HCT116 (cell line): ENCODE measurements around the gene ELF1. TPM values are rescaled to one million over a fixed set of nuclear protein-coding genes. Genes with fewer than 3 reads are reported as not detected.

Source experiments
- ATAC-seq: fragments of 200-7000 bp; cut with Tn5 transposase; 2 replicates; pipeline ENCODE4 v1.9.1; 2020; ENCODE audit warnings: mild to moderate bottlenecking, moderate library complexity
- BruUV-seq: library from RNA; stranded (reverse); fragments of 400-500 nt; replicated peaks from 2 replicates; lab custom pipeline; 2021; lab: Mats Ljungman, UMichigan
- CTCF ChIA-PET: fragments of 300-600 bp; sonication (Branson Sonifier 250); formaldehyde crosslinking; loops from one replicate; lab custom pipeline; 2021; ENCODE audit warnings: antibody characterized with exemption; lab: Charles Lee
- POLR2A ChIA-PET: fragments of 300-600, 350-600 bp; sonication (Branson Sonifier 250); formaldehyde crosslinking; loops from one replicate; lab custom pipeline; 2021; ENCODE audit warnings: antibody characterized with exemption; lab: Charles Lee
- RAD21 ChIA-PET, 2 experiments: fragments of 300-600 bp; sonication (Branson Sonifier 250); formaldehyde crosslinking; loops; one replicate each; lab custom pipeline; 2023; ENCODE audit warnings: low total read pairs in 2 of 2; ENCODE audit not compliant: uncharacterized antibody in 2 of 2, unreplicated experiment in 2 of 2, low non-redundant PET in 1 of 2; lab: Charles Lee
- DNase-seq: peaks from one replicate; pipeline ENCODE4 v3.0.0-alpha.2; 2010; ENCODE audit warnings: low read depth, low spot score
- H2AFZ ChIP-seq: fragments of 200-600 bp; shearing (Covaris generic), sonication (generic); 2 replicates; pipeline ENCODE4 v1.6.1; 2017; ENCODE audit warnings: low read depth, mixed run types, mixed read lengths, antibody characterized with exemption, low read length; ENCODE audit not compliant: poor library complexity, severe bottlenecking
- H3K27ac ChIP-seq: 2 replicates; pipeline ENCODE4 v1.5.1; 2012; ENCODE audit warnings: low read depth, low read length
- H3K27me3 ChIP-seq: fragments of 200-600 bp; sonication (generic); 2 replicates; pipeline ENCODE4 v1.6.1; 2016; ENCODE audit warnings: mixed run types, low read length, mixed read lengths; ENCODE audit not compliant: insufficient read depth
- H3K36me3 ChIP-seq, 2 experiments: fragments of 200-500 bp in 1 of 2; fragments of 200-600 bp in 1 of 2; sonication (Bioruptor generic) in 1 of 2; sonication (generic) in 1 of 2; 2 replicates each; pipeline versions ENCODE4 v1.5.1 to v1.6.1; 2014 to 2016; ENCODE audit warnings: low read length in 2 of 2, inconsistent platforms in 1 of 2, mixed read lengths in 1 of 2, mixed run types in 1 of 2; ENCODE audit not compliant: insufficient read depth in 2 of 2, control insufficient read depth in 1 of 2
- H3K4me1 ChIP-seq, 2 experiments: fragments of 200-600 bp in 1 of 2; sonication (generic) in 1 of 2; 2 replicates each; pipeline versions ENCODE4 v1.5.1 to v1.6.1; 2012 to 2017; ENCODE audit warnings: low read length in 2 of 2, inconsistent platforms in 1 of 2, mild to moderate bottlenecking in 1 of 2, mixed read lengths in 1 of 2, mixed run types in 1 of 2, moderate library complexity in 1 of 2; ENCODE audit not compliant: insufficient read depth in 2 of 2, control insufficient read depth in 1 of 2
- H3K4me2 ChIP-seq: fragments of 200-600 bp; sonication (generic); 2 replicates; pipeline ENCODE4 v1.6.1; 2017; ENCODE audit warnings: mixed run types, low read length, mixed read lengths
- H3K4me3 ChIP-seq, 2 experiments: fragments of 200-600 bp in 1 of 2; sonication (generic) in 1 of 2; replicated peaks in 1 of 2; 2 replicates each; pipeline ENCODE4 v1.5.1; 2011 to 2016; ENCODE audit warnings: low read length in 2 of 2, control low read depth in 1 of 2, low read depth in 1 of 2, mild to moderate bottlenecking in 1 of 2, mixed read lengths in 1 of 2, mixed run types in 1 of 2
- H3K79me2 ChIP-seq: fragments of 200-600 bp; sonication (generic); 2 replicates; pipeline ENCODE4 v1.6.1; 2017; ENCODE audit warnings: mild to moderate bottlenecking, mixed run types, low read length, moderate library complexity, mixed read lengths; ENCODE audit not compliant: insufficient read depth
- H3K9ac ChIP-seq: fragments of 200-600 bp; sonication (generic); 2 replicates; pipeline ENCODE4 v1.6.1; 2016; ENCODE audit warnings: low read length, mixed read lengths
- H3K9me2 ChIP-seq: fragments of 200-600 bp; sonication (generic), shearing (Covaris generic); 2 replicates; pipeline ENCODE4 v1.6.1; 2017; ENCODE audit warnings: mixed run types, mild to moderate bottlenecking, moderate library complexity; ENCODE audit not compliant: insufficient read depth
- H3K9me3 ChIP-seq, 2 experiments: fragments of 200-500 bp in 1 of 2; fragments of 200-600 bp in 1 of 2; sonication (Bioruptor generic) in 1 of 2; sonication (generic) in 1 of 2; 2 replicates each; pipeline ENCODE4 v1.6.1; 2014 to 2017; ENCODE audit warnings: low read length in 2 of 2, mixed read lengths in 2 of 2, inconsistent platforms in 1 of 2, low read depth in 1 of 2, mild to moderate bottlenecking in 1 of 2, mixed run types in 1 of 2, moderate library complexity in 1 of 2; ENCODE audit not compliant: control insufficient read depth in 1 of 2, insufficient read depth in 1 of 2
- H4K20me1 ChIP-seq: fragments of 200-600 bp; sonication (generic), shearing (Covaris generic); 2 replicates; pipeline ENCODE4 v1.6.1; 2017; ENCODE audit warnings: mixed run types, mild to moderate bottlenecking, moderate library complexity; ENCODE audit not compliant: insufficient read depth
- CTCF ChIP-seq, 3 experiments: fragments of 200-600 bp in 1 of 3; sonication (generic) in 1 of 3; IDR thresholded peaks in 2 of 3; conservative IDR thresholded peaks in 1 of 3; 2 replicates each; pipeline ENCODE4 v1.5.1; 2012 to 2017; ENCODE audit warnings: low read depth in 2 of 3, low read length in 2 of 3, antibody characterized with exemption in 1 of 3, borderline replicate concordance in 1 of 3, control low read depth in 1 of 3, mild to moderate bottlenecking in 1 of 3, mixed read lengths in 1 of 3, mixed run types in 1 of 3, moderate library complexity in 1 of 3; ENCODE audit not compliant: insufficient read depth in 1 of 3
- EGR1 ChIP-seq: IDR thresholded peaks from 2 replicates; pipeline ENCODE4 v1.6.1; 2012; ENCODE audit warnings: low read depth
- ELF1 ChIP-seq: IDR thresholded peaks from 2 replicates; pipeline ENCODE4 v1.6.1; 2012; ENCODE audit warnings: low read depth, borderline replicate concordance
- EZH2phosphoT487 ChIP-seq: fragments of 200-600 bp; IDR thresholded peaks from 2 replicates; pipeline ENCODE4 v1.6.1; 2018; ENCODE audit warnings: antibody characterized with exemption, borderline replicate concordance
- MAX ChIP-seq: IDR thresholded peaks from 2 replicates; pipeline ENCODE4 v1.6.1; 2012
- POLR2A ChIP-seq: IDR thresholded peaks from 2 replicates; pipeline ENCODE4 v1.7.0; 2011; ENCODE audit warnings: borderline replicate concordance; ENCODE audit not compliant: insufficient read depth, insufficient read length; ENCODE audit errors: extremely low read depth
- REST ChIP-seq: IDR thresholded peaks from 2 replicates; pipeline ENCODE4 v1.6.1; 2012; ENCODE audit warnings: low read depth
- SIN3A ChIP-seq: IDR thresholded peaks from 2 replicates; pipeline ENCODE4 v1.6.1; 2012; ENCODE audit warnings: low read depth
- SP1 ChIP-seq: IDR thresholded peaks from 2 replicates; pipeline ENCODE4 v1.6.1; 2012; ENCODE audit warnings: low read depth
- SRF ChIP-seq: IDR thresholded peaks from 2 replicates; pipeline ENCODE4 v1.6.1; 2012; ENCODE audit warnings: low read depth
- YY1 ChIP-seq: IDR thresholded peaks from 2 replicates; pipeline ENCODE4 v1.6.1; 2011; ENCODE audit warnings: low read length, low read depth, moderate library complexity, mild to moderate bottlenecking; ENCODE audit not compliant: insufficient replicate concordance; ENCODE audit errors: extremely low read depth
- ZNF274 ChIP-seq: fragments of 200-500 bp; sonication (Bioruptor generic); IDR thresholded peaks from 2 replicates; pipeline ENCODE4 v1.6.1; 2014; ENCODE audit warnings: mild to moderate bottlenecking, low read depth, low read length, inconsistent platforms
- intact Hi-C: fragments of 100-400 bp; cut with micrococcal nuclease; formaldehyde crosslinking; loops from 2 replicates; pipeline ENCODE4 v1.10.0; 2022
- total RNA-seq: library from RNA; stranded (reverse); gene quantifications from one replicate; pipeline ENCODE4 v1.2.1, GENCODE V29; 2021; ENCODE audit not compliant: unreplicated experiment

ELF1 gene
- total RNA-seq, 1 experiment from 2014 or later, result 30.0 TPM

- ChIA-PET RAD21 (no interaction called here), POLR2A (no interaction called here), CTCF (no interaction called here)
- Histone ChIP-seq H3K9me3 (no peaks in the 10 kb centered on the region), H3K79me2 (peaks cover 3% of the 10 kb centered on the region; the same call in 1 of the 2 replicates), H3K27me3 (no peaks in the 10 kb centered on the region), H3K4me1 (no peaks in the 10 kb centered on the region), H3K4me2 (no peak overlapping the region), H3K9me2 (no peaks in the 10 kb centered on the region), H3K36me3 (peaks cover 5 to 8% of the 10 kb centered on the region in 2 experiments; a peak in 2 of 4 replicates), H3K9ac (no peak overlapping the region), H3K4me3 (no peak overlapping the region), H2AFZ (no peak overlapping the region), H3K27ac (no peak overlapping the region), H4K20me1 (no peaks in the 10 kb centered on the region)
- BruUV-seq, result no TSS peak
- ATAC-seq (no peak), DNase-seq (no peak)
- TF ChIP-seq REST, result no peak
- no peak for TF ChIP-seq ELF1
- TF ChIP-seq YY1, result no peak
- TF ChIP-seq SRF, result no peak
- no peak for TF ChIP-seq CTCF (IDR thresholded peaks at IDR 0.05 in 2 of 3, conservative IDR thresholded peaks at IDR 0.05 in 1 of 3; ENCODE audit: borderline replicate concordance in 1 of 3, insufficient read depth in 1 of 3, low read depth in 2 of 3, low read length in 2 of 3)
- no peak for TF ChIP-seq EZH2phosphoT487
- TF ChIP-seq SIN3A, result no peak
- TF ChIP-seq POLR2A, result no peak
- no peak for TF ChIP-seq EGR1
- no peak for TF ChIP-seq SP1
- TF ChIP-seq MAX, result no peak
- TF ChIP-seq ZNF274, result no peak
- intact Hi-C loops, result no loop called here
These were observed 77.5 kb downstream of the ELF1 start for GRCh38 chr13:40941581-40941980.
